H1 (cell line): ENCODE data around the gene PGBD5. TPM values are rescaled to one million over a fixed set of nuclear protein-coding genes. Genes with fewer than 3 reads are reported as not detected.

Experiments used
- BCL11A ChIP-seq, 2 experiments: IDR thresholded peaks; one replicate each; pipeline ENCODE4 v1.6.1; 2011; ENCODE audit warnings: low read depth in 2 of 2, low read length in 2 of 2, mild to moderate bottlenecking in 2 of 2
- HDAC6 ChIP-seq: IDR thresholded peaks from one replicate; pipeline ENCODE4 v1.7.1; 2012; ENCODE audit warnings: low read depth, mild to moderate bottlenecking, inconsistent platforms, low read length, moderate library complexity
- KDM4A ChIP-seq: IDR thresholded peaks from one replicate; pipeline ENCODE4 v1.7.1; 2012; ENCODE audit warnings: low read depth, mild to moderate bottlenecking, moderate library complexity, low read length, inconsistent platforms; ENCODE audit not compliant: severe bottlenecking
- PHF8 ChIP-seq: fragments of 200-600 bp; sonication (generic); conservative IDR thresholded peaks from 2 replicates; pipeline ENCODE4 v1.7.1; 2012; ENCODE audit warnings: low read depth, mild to moderate bottlenecking, inconsistent platforms, low read length, moderate library complexity
- POLR2AphosphoS5 ChIP-seq: IDR thresholded peaks from 2 replicates; pipeline ENCODE4 v1.6.1; 2011; ENCODE audit warnings: low read depth, low read length
- SIX5 ChIP-seq: IDR thresholded peaks from 2 replicates; pipeline ENCODE4 v1.6.1; 2011; ENCODE audit warnings: mild to moderate bottlenecking, low read depth, low read length
- SP1 ChIP-seq: IDR thresholded peaks from 2 replicates; pipeline ENCODE4 v1.6.1; 2011; ENCODE audit warnings: low read depth, low read length
- TCF12 ChIP-seq: IDR thresholded peaks from 2 replicates; pipeline ENCODE4 v1.6.1; 2011; ENCODE audit warnings: low read depth, mild to moderate bottlenecking, low read length
- YY1 ChIP-seq: IDR thresholded peaks from 2 replicates; pipeline ENCODE4 v1.6.1; 2011; ENCODE audit warnings: low read depth, mild to moderate bottlenecking, low read length
- ZNF274 ChIP-seq: IDR thresholded peaks from 2 replicates; pipeline ENCODE4 v1.7.0; 2012; ENCODE audit warnings: low read length, borderline replicate concordance; ENCODE audit errors: extremely low read depth
- polyA plus RNA-seq, 7 experiments: library from polyadenylated mRNA; depleted of rRNA in 3 of 7; stranded (reverse) in 5 of 7; unstranded in 2 of 7; fragments of >200 nt in 5 of 7; fragments of 200-250 nt in 2 of 7; gene quantifications; 1 replicate in 5 of 7; 2 replicates in 1 of 7; 4 replicates in 1 of 7; pipeline versions ENCODE4 v1.2.1 to v1.2.3, GENCODE V29; 2011 to 2013; ENCODE audit warnings: missing spikeins in 2 of 7, mixed read lengths in 2 of 7
- total RNA-seq: library from RNA; stranded (reverse); fragmentation: NEBNext Ultra II Directional; extraction: Animal tissue kit (Norgen Biotek cat#: 25700); gene quantifications from 2 replicates; pipeline ENCODE4 v1.2.1, GENCODE V29; 2021
- TF ChIP-seq, protein P1 (sequence below): fragments of 300-600 bp; sonication (generic); IDR thresholded peaks from 2 replicates; pipeline ENCODE4 v1.7.1; 2012; ENCODE audit warnings: low read length, moderate library complexity, mild to moderate bottlenecking, inconsistent platforms; ENCODE audit not compliant: insufficient replicate concordance
- TF ChIP-seq, protein P2 (sequence below): IDR thresholded peaks from 2 replicates; pipeline ENCODE4 v1.6.1; 2012; ENCODE audit warnings: inconsistent platforms

The PGBD5 gene
- total and polyA plus RNA-seq, 2 of the 8 experiments (the other 6 are each of a cell fraction or from before 2014, with no cell fraction given), result 16.3 to 18.4 TPM

DNA sequence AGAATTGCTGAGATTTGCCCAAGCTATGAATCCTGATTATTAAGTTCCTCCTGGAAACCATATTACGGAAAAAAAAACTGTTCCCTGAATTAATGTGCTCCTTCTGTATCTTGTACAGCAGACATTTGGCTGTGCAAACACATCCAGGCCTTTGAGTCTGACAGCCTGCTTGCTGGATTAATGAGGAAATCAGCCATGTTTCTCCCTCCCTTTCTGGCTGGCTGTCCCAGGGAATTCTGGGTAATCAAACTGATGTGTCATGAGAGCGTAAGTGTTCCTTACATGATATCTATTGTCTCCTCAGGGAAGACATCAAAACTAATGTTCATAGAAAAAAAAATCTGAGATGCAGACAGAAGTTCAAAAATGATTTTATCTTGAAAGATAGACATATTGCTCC lies 18.8 kb downstream of the PGBD5 start (continued):
- TF ChIP-seq, protein P1, sequence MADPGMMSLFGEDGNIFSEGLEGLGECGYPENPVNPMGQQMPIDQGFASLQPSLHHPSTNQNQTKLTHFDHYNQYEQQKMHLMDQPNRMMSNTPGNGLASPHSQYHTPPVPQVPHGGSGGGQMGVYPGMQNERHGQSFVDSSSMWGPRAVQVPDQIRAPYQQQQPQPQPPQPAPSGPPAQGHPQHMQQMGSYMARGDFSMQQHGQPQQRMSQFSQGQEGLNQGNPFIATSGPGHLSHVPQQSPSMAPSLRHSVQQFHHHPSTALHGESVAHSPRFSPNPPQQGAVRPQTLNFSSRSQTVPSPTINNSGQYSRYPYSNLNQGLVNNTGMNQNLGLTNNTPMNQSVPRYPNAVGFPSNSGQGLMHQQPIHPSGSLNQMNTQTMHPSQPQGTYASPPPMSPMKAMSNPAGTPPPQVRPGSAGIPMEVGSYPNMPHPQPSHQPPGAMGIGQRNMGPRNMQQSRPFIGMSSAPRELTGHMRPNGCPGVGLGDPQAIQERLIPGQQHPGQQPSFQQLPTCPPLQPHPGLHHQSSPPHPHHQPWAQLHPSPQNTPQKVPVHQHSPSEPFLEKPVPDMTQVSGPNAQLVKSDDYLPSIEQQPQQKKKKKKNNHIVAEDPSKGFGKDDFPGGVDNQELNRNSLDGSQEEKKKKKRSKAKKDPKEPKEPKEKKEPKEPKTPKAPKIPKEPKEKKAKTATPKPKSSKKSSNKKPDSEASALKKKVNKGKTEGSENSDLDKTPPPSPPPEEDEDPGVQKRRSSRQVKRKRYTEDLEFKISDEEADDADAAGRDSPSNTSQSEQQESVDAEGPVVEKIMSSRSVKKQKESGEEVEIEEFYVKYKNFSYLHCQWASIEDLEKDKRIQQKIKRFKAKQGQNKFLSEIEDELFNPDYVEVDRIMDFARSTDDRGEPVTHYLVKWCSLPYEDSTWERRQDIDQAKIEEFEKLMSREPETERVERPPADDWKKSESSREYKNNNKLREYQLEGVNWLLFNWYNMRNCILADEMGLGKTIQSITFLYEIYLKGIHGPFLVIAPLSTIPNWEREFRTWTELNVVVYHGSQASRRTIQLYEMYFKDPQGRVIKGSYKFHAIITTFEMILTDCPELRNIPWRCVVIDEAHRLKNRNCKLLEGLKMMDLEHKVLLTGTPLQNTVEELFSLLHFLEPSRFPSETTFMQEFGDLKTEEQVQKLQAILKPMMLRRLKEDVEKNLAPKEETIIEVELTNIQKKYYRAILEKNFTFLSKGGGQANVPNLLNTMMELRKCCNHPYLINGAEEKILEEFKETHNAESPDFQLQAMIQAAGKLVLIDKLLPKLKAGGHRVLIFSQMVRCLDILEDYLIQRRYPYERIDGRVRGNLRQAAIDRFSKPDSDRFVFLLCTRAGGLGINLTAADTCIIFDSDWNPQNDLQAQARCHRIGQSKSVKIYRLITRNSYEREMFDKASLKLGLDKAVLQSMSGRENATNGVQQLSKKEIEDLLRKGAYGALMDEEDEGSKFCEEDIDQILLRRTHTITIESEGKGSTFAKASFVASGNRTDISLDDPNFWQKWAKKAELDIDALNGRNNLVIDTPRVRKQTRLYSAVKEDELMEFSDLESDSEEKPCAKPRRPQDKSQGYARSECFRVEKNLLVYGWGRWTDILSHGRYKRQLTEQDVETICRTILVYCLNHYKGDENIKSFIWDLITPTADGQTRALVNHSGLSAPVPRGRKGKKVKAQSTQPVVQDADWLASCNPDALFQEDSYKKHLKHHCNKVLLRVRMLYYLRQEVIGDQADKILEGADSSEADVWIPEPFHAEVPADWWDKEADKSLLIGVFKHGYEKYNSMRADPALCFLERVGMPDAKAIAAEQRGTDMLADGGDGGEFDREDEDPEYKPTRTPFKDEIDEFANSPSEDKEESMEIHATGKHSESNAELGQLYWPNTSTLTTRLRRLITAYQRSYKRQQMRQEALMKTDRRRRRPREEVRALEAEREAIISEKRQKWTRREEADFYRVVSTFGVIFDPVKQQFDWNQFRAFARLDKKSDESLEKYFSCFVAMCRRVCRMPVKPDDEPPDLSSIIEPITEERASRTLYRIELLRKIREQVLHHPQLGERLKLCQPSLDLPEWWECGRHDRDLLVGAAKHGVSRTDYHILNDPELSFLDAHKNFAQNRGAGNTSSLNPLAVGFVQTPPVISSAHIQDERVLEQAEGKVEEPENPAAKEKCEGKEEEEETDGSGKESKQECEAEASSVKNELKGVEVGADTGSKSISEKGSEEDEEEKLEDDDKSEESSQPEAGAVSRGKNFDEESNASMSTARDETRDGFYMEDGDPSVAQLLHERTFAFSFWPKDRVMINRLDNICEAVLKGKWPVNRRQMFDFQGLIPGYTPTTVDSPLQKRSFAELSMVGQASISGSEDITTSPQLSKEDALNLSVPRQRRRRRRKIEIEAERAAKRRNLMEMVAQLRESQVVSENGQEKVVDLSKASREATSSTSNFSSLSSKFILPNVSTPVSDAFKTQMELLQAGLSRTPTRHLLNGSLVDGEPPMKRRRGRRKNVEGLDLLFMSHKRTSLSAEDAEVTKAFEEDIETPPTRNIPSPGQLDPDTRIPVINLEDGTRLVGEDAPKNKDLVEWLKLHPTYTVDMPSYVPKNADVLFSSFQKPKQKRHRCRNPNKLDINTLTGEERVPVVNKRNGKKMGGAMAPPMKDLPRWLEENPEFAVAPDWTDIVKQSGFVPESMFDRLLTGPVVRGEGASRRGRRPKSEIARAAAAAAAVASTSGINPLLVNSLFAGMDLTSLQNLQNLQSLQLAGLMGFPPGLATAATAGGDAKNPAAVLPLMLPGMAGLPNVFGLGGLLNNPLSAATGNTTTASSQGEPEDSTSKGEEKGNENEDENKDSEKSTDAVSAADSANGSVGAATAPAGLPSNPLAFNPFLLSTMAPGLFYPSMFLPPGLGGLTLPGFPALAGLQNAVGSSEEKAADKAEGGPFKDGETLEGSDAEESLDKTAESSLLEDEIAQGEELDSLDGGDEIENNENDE, result no peak
- TF ChIP-seq SIX5 (no peak), BCL11A (IDR thresholded peaks at IDR 0.05; ENCODE audit: low read depth in 2 of 2, low read length in 2 of 2) (no peak), KDM4A (no peak), SP1 (no peak), HDAC6 (no peak), POLR2AphosphoS5 (no peak), TCF12 (no peak), PHF8 (no peak), ZNF274 (no peak), YY1 (no peak)
- TF ChIP-seq, protein P2, sequence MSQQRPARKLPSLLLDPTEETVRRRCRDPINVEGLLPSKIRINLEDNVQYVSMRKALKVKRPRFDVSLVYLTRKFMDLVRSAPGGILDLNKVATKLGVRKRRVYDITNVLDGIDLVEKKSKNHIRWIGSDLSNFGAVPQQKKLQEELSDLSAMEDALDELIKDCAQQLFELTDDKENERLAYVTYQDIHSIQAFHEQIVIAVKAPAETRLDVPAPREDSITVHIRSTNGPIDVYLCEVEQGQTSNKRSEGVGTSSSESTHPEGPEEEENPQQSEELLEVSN, result no peak
